HepG2 (cell line): ENCODE measurements around the gene LRRC8D. TPM values are rescaled to one million over a fixed set of nuclear protein-coding genes. Genes with fewer than 3 reads are reported as not detected.

Source experiments
- ATF5 ChIP-seq: sonication (generic); formaldehyde crosslinking; IDR thresholded peaks from 2 replicates; pipeline ENCODE4 v1.4.0; 2020; ENCODE audit warnings: mild to moderate bottlenecking, low read depth, missing genetic modification reagents
- DZIP1 ChIP-seq: sonication (generic); formaldehyde crosslinking; IDR thresholded peaks from 2 replicates; pipeline ENCODE4 v1.5.0; 2020; ENCODE audit warnings: mild to moderate bottlenecking, missing genetic modification reagents
- EP300 ChIP-seq, 3 experiments: sonication (generic) in 1 of 3; formaldehyde crosslinking in 1 of 3; IDR thresholded peaks; 2 replicates each; pipeline versions ENCODE4 v1.5.1 to v1.6.1; 2011 to 2020; ENCODE audit warnings: low read depth in 2 of 3, low read length in 2 of 3, borderline replicate concordance in 1 of 3, improper control_type of control experiment in 1 of 3, mild to moderate bottlenecking in 1 of 3, missing genetic modification reagents in 1 of 3, moderate library complexity in 1 of 3
- FOXA1 ChIP-seq, 2 experiments: fragments of 450-650 bp in 1 of 2; sonication (generic) in 1 of 2; formaldehyde crosslinking in 1 of 2; IDR thresholded peaks; 2 replicates each; pipeline versions ENCODE4 v1.4.0 to v1.6.1; 2016 to 2020; ENCODE audit warnings: missing genetic modification reagents in 1 of 2
- FOXK2 ChIP-seq: fragments of 450-650 bp; IDR thresholded peaks from 2 replicates; pipeline ENCODE4 v1.6.1; 2016
- HNRNPLL ChIP-seq: fragments of 200-400 bp; formaldehyde crosslinking; IDR thresholded peaks from 2 replicates; pipeline ENCODE4 v1.6.1; 2017; ENCODE audit warnings: mild to moderate bottlenecking, low read depth, low read length; ENCODE audit not compliant: poor library complexity, severe bottlenecking
- IRF2 ChIP-seq: IDR thresholded peaks from 2 replicates; pipeline ENCODE4 v1.6.1; 2018; ENCODE audit warnings: missing genetic modification reagents, missing compliant biosample characterization
- SMAD3 ChIP-seq: sonication (generic); formaldehyde crosslinking; IDR thresholded peaks from 2 replicates; pipeline ENCODE4 v1.4.0; 2020; ENCODE audit warnings: missing genetic modification reagents
- TCF12 ChIP-seq, 2 experiments: fragments of 450-650 bp in 1 of 2; sonication (generic) in 1 of 2; formaldehyde crosslinking in 1 of 2; IDR thresholded peaks; 2 replicates each; pipeline versions ENCODE4 v1.6.1 to v1.8.0; 2017 to 2022; ENCODE audit warnings: antibody characterized with exemption in 1 of 2, mild to moderate bottlenecking in 1 of 2, missing genetic modification reagents in 1 of 2, moderate library complexity in 1 of 2
- TCF7 ChIP-seq: sonication (generic); IDR thresholded peaks from 2 replicates; pipeline ENCODE4 v1.6.1; 2016; ENCODE audit warnings: antibody characterized with exemption, low read depth
- ZFAT ChIP-seq: sonication (generic); formaldehyde crosslinking; conservative IDR thresholded peaks from 2 replicates; pipeline ENCODE4 v1.8.1; 2023; ENCODE audit warnings: missing genetic modification reagents, inconsistent platforms
- ZNF333 ChIP-seq: sonication (generic); formaldehyde crosslinking; IDR thresholded peaks from 2 replicates; pipeline ENCODE4 v1.4.0; 2020; ENCODE audit warnings: mild to moderate bottlenecking, missing genetic modification reagents, borderline replicate concordance
- ZNF563 ChIP-seq: sonication (generic); formaldehyde crosslinking; IDR thresholded peaks from 2 replicates; pipeline ENCODE4 v1.8.0; 2022; ENCODE audit warnings: mild to moderate bottlenecking, moderate library complexity, missing genetic modification reagents
- ZNF598 ChIP-seq: sonication (generic); formaldehyde crosslinking; IDR thresholded peaks from 2 replicates; pipeline ENCODE4 v1.5.1; 2020; ENCODE audit warnings: mild to moderate bottlenecking, missing genetic modification reagents, borderline replicate concordance
- ZNF639 ChIP-seq: conservative IDR thresholded peaks from 2 replicates; pipeline ENCODE4 v1.6.1; 2018; ENCODE audit warnings: missing genetic modification reagents
- ZNF687 ChIP-seq: sonication (generic); formaldehyde crosslinking; IDR thresholded peaks from 2 replicates; pipeline ENCODE4 v1.5.1; 2020; ENCODE audit warnings: mild to moderate bottlenecking, missing genetic modification reagents, moderate library complexity
- ZNF772 ChIP-seq: sonication (generic); formaldehyde crosslinking; IDR thresholded peaks from 2 replicates; pipeline ENCODE4 v1.5.0; 2020; ENCODE audit warnings: mild to moderate bottlenecking, missing genetic modification reagents
- ZSCAN30 ChIP-seq: sonication (generic); formaldehyde crosslinking; IDR thresholded peaks from 2 replicates; pipeline ENCODE4 v1.5.0; 2020; ENCODE audit warnings: mild to moderate bottlenecking, missing genetic modification reagents
- polyA plus RNA-seq, 8 experiments: library from polyadenylated mRNA; depleted of rRNA in 3 of 8; stranded (reverse) in 7 of 8; unstranded in 1 of 8; fragments of >200 nt; fragmentation: Illumina TruSeq in 4 of 8; extraction: Trizol in 4 of 8; gene quantifications; 2 replicates each; pipeline versions ENCODE4 v1.2.1 to v1.2.3, GENCODE V29; 2011 to 2016; ENCODE audit warnings: low read depth in 4 of 8, missing spikeins in 1 of 8, mixed read lengths in 1 of 8; ENCODE audit not compliant: insufficient read depth in 1 of 8
- total RNA-seq, 5 experiments: library from RNA; depleted of rRNA; stranded (reverse); fragments of >200 nt; fragmentation: Illumina TruSeq; extraction: Trizol; gene quantifications; 2 replicates each; pipeline ENCODE4 v1.2.3, GENCODE V29; 2016; ENCODE audit warnings: low read depth in 1 of 5

Gene LRRC8D
- total and polyA plus RNA-seq, 2 of the 13 experiments (the other 11 are each of a cell fraction or from before 2014, with no cell fraction given), result 29.9 to 45.5 TPM

GRCh38 chr1:89834083-89834704 is 13.4 kb downstream of the LRRC8D start (continued):
- TF ChIP-seq DZIP1, result no peak
- no peak for TF ChIP-seq HNRNPLL
- no peak for TF ChIP-seq ZNF772 (CRISPR knock-in tag)
- TF ChIP-seq ZNF639 (CRISPR knock-in tag), result no peak
- TF ChIP-seq ZNF333 (CRISPR knock-in tag), result no peak
- no peak for TF ChIP-seq SMAD3 (CRISPR knock-in tag)
- no peak for TF ChIP-seq IRF2 (CRISPR knock-in tag)
- TF ChIP-seq FOXA1 (IDR thresholded peaks at IDR 0.05), result no peak
- peak; percentile 49 for TF ChIP-seq FOXA1 (CRISPR knock-in tag; IDR thresholded peaks at IDR 0.05)
- no peak for TF ChIP-seq TCF12 (IDR thresholded peaks at IDR 0.05)
- TF ChIP-seq TCF12 (CRISPR knock-in tag; IDR thresholded peaks at IDR 0.05), result no peak
- peak; percentile 53 for TF ChIP-seq TCF7
- no peak for TF ChIP-seq ATF5 (CRISPR knock-in tag)
- peak in 1 of 2 experiments; percentile 76; a peak in 2 of 4 replicates for TF ChIP-seq EP300 (IDR thresholded peaks at IDR 0.05; ENCODE audit: low read depth in 2 of 2, low read length in 2 of 2)
- TF ChIP-seq EP300 (CRISPR knock-in tag; IDR thresholded peaks at IDR 0.05; ENCODE audit: borderline replicate concordance), result no peak; the same call in 1 of the 2 replicates
- no peak for TF ChIP-seq ZFAT
- no peak for TF ChIP-seq ZNF687 (CRISPR knock-in tag)
- TF ChIP-seq ZNF598 (CRISPR knock-in tag), result no peak
- TF ChIP-seq ZNF563, result no peak
- TF ChIP-seq ZSCAN30 (CRISPR knock-in tag), result no peak
- TF ChIP-seq FOXK2, result no peak
